CD4-positive, alpha-beta T cell treated with Interleukin-15 for 4 hours (primary cell): ENCODE measurements around the gene SBK1.

Experiments
- DNase-seq: peaks from one replicate; pipeline ENCODE4 v3.0.0-alpha.2; 2020; ENCODE audit warnings: low spot score

The SBK1 gene

DNA sequence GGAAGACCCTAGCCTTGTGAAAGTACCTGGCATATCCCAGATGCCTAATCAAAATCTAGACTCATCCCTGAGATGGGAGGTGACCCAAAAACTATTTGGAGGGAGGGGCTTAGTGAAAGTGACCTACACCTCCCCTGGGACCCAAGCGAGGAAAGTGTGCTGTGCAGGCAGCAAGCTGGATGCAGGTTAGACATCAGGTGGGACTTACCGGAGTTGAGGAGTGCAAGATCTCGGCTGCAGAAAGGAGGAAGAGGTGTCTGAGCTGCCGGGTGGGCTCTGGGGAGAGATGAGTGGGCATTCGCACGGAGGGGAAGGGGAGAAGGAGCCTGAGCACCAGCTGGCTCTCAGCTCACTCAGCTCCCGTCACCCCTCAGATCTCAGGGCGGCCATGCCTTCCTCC lies 10.3 kb upstream of the SBK1 start:
- DNase-seq, result no peak

DNA sequence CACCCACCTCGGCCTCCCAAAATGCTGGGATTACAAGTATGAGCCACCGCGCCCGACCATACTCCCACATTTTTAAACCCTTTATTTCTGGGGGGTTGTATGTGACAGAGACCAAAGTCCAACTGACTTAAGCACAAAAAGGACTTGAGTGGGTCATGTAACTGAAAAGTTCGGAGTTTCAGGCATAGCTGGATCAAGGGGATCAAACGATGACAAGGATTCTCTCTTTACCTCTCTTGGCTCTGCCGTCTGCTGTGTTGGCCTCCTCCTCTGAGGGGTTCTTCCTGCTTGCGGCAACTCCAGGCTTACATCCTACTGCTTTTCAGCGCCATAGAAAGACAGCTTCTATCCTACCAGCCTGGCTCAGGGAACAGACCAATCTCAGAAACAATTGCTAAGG lies 9.2 kb upstream of the SBK1 start:
- DNase-seq, result no peak

DNA sequence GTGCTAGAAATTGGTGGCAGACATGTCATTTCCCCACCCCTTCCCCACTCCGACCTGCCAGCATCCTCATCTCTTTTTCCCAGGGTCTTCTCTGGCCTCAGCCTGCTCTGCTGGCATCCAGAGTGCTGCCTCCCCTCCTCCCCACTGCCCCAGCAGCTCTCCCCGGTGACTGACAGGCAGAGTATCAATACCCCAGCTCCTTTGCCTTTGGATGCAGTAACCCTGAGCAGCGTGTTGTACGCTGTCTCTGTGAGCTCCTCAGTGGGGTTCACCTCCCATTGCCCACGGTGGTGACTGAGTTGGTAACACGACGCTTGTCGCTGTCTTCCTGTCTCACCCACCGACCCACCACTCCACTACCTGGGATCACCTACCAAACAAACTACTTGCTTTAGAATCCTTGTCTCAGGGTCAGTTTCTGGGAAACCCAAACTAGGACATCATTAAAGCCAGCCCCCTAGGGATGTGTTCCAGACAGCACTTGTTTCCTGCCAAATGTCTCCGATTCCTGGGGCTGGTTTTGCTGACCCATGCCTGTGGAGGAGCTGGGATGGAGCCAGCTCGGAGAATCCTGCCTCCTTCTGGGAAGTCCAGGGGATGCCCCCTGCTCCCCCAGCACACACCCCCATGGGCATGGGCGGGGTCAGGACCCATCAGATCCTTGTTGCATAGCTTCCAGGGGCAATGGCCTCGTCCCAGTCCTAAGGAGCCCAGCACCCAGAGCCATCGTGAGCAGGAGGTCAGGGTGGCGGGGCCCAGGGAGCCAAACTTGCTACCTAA lies 8.3 kb upstream of the SBK1 start:
- no peak for DNase-seq

DNA sequence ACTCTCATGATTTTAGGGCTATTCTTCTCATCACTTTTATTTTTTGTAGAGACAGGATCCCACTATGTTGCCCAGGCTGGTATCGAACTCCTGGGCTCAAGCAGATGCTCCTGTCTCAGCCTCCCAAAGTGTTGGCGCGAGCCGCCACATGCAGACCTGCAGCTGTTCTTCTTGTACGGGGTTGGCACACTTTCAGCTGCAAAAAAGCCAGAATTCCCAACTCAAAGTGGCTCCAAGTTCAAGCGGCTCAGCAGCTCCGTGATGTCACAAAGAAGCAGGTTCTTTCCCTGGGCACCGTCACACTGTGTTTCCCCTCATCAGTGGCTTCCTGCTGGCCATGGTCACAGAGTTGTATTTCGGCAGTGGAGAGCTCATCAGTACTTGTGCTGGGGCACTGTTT lies 6.7 kb upstream of the SBK1 start:
- DNase-seq, result no peak

DNA sequence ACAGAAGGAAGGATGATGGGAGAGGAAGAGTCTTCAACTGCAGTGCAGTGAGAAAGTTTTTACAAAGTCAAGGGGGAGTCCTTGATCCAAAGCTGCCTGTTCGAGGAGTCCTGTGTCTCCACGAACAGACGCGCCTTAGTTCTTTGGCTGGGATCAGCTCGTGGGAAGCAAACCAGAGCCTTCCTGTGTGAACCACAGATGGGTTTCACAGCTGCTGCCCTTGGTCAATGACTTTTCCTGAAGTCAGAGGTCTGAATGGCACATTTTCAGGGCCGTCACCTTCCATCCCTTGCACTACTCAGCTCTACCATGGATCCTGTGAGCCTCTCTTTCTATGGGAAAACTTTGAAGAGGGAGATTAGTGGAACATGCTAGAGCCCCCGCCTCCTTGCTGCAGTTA lies 4.2 kb upstream of the SBK1 start:
- DNase-seq, result no peak

DNA sequence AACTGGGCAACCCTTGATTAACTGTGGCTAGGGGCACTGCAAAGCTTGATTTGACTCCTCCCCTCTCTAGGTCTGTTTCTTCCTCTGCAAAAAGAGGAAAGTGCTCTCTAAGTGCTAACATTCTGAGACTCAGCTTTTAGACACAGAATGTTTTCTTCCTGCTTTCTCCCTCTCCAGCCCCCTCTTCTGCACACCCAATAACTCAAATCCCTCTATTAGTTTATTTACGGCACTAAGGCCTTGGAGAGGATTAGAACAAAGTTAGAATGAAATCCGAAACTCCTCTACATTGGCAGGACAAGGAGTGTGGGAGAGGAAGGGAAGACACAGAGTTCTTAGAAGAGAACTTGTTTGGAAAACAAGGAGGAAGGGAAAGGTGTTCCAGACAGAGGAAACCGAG lies 3.3 kb upstream of the SBK1 start:
- DNase-seq, result no peak

DNA sequence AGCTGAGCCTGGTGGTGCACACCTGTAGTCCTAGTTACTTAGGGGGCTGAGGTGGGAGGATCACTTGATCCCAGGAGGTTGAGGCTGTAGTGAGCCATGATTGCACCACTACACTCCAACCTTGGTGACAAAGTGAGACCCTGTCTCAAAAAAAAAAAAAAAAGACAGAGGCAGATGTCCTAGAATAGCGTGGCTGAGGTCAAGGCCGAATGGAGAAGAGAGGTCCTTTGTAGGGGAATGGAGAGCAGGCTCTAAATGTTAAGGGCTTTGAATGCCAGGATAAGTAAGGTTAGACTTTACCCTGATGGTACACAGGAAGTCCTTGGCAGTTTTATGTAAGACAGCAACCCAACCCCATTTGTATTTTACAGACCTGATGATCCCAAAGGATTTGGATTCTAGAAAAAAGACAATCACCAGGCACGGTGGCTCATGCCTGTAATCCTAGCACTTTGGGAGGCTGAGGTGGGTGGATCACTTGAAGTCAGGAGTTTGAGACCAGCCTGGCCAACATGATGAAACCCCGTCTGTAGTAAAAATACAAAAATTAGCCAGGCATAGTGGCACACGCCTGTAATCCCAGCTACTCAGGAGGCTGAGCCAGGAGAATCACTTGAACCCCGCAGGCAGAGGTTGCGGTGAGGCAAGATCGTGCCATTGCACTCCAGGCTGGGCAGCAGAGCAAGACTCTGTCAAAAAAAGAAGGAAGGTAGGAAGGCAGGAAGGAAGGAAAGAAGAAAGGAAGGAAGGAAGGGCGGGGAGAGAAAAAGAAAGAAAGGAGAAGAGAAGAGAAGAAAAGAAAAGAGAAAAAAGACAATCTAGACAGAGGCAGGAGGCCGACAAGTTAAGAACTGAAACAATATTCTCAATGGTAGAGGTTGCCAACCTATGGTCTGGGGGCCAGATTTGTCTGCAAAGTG lies 2.1 kb upstream of the SBK1 start:
- no peak for DNase-seq

DNA sequence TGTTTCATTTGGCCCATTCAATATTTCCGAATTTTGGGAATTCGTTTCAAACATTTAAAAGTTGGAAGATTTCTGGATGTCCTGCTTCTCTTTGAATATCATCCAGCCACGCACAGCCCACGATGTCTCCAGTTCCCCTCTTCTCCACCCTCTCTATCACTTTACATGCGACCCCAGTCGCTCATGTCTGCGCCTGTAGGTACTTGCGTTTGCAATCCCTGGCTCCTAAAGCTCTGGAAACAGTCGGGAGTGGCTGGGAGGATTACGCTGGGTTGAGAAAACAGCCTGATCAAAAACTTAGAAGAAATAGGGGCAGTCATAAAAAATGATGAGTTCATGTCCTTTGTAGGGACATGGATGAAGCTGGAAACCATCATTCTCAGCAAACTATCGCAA lies 1.5 kb upstream of the SBK1 start:
- no peak for DNase-seq

DNA sequence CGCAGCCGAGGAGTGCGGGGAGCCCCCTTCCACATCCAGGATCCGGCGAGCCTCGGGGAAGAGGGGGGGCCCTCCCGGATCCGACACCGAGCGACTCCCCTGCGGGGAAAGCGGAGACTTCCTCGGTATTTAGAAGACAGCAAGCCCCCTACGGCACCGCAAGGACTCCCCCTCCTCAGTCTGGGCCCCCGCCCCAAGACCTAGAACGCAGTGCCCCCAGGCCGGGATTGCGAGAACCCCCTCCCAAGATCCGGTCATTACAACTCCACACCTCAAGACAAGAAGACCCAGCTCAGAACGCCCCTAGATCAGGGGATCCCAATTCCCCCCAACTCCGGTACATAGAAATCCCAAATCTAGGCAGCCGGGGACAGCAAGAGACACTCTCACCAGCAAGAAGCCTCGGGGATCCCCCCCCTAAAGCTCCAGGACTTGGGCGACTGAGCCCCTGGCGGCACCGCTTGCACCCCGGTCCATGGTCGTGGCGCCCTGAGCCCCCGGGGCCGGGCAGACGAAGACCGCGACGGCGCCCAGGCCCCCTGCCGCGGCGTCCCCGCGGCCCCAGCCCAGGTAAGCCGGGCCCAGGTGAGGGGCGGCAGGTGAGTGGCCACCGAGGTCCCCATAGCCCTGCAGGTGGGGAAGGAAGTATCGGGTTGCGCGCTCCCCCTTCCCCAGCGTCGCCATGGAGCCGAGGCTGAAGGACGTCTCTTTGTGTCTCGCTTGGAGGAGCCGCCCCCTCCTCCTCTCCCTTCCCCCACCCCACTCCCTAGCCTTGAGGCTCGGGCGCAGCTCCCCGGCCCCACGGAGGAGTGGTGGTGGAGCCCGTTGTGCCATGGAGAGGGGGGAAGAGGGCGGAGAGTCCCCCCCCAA lies 641 bp downstream of the SBK1 start:
- no peak for DNase-seq

DNA sequence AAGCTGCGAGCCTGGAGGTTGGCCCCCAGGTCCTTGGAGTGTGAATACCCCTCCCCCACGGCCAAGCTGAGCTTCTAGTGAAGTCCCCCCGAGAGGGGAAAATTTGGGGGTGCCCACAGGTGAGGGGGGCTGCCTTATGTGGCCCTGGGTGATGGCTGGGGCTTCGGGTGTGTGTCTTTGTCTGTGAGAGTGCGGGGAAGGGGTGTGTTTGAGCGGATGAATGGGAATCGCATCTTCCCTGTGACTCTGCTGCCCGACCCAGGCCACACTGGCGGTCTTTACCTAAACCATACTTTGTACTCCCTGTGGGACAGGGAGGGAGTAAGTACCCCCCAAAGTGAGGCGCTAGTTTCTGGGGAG lies 1.3 kb downstream of the SBK1 start:
- DNase-seq, result no peak

DNA sequence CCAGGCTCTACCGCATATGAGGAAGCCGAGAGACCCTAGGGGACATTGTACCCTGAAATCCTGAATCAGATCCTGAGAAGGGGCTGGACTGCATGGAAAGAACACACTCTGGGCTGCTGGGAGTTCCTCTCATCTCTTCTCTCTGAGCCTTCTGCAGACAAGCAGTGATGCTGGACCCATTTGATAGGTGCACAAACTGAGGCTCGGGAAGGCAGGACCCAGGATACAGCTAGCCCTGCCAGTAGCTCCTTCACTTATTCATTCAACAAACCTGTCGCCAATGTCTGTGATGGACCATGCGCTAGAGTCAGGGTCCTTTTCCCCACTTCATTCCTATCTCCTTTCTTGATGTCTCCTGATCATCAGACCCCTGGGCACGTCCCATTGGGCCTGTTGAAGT lies 1.9 kb downstream of the SBK1 start:
- DNase-seq, result no peak

DNA sequence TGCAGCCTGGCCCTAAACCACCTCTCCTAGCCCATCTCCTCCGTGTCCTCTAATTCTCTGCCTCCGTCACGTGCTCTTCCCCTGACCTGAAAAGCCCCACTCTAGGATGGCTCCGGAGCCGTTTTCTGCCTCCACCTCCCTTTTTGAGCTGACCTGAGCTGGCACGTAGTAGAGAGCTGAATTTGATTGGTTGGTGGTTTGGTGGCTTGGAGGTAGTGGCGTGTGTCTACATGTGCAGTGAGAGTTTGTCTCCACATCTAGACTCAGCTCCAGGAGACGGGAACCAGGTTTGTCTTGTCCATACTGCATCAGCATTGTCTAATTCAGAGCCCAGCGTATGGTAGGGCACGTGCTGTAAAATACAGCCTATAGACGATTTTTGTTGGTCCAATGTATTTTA lies 3.0 kb downstream of the SBK1 start:
- DNase-seq, result no peak

DNA sequence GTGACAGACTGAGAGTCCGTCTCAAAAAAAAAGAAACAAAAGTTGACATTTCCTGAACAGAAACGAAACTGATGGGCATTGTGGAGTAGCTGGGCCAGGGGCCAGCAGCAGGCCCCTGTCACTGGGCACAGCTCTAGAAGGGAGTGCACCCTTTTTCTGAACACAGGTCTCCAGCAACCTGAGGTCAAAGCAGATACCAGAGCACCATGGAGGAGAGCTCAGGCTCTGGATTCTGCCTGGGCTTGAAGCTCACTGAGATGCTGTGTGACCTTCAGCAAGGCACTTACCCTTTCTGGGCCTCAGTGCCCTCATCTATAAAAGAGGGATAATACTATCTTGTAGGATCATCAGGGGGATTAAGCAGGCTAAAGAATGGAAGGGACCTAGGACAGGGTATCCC lies 5.0 kb downstream of the SBK1 start:
- no peak for DNase-seq

DNA sequence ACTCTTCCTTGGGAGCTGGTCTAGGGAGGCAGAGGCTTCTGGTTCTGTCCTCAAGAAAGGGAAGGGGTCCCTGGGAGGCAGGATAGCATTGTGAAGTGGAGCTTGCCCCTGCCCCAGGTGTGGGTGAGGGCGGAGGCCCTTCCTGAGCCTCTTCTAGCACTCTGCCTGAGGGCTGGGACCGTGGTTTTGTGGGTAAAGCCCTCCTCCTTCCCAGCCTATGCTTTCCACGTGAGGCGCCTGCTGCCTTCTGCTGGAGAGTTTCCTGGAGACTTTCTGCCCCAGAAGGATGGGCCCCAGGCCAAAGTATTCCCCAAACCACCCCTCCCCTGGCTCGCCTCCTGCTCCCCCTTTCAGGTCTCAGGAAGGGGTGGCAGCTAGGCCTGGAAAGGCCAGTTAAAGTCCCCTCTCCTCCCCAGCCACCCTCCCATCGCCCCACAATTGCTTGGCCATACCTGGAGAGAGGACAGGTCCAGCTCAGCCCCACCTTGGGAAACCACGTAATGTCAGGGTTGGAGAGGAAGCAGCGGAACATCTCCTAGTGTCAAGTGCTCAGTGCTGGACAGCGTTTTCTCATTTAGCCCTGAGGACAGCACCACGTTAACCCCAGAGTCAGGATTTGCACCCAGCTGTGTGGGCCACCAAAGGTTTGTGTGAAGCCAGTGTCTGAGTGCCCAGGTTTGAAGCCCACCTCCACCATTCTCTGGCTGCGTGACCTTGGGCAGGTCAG lies 5.6 kb downstream of the SBK1 start:
- no peak for DNase-seq

DNA sequence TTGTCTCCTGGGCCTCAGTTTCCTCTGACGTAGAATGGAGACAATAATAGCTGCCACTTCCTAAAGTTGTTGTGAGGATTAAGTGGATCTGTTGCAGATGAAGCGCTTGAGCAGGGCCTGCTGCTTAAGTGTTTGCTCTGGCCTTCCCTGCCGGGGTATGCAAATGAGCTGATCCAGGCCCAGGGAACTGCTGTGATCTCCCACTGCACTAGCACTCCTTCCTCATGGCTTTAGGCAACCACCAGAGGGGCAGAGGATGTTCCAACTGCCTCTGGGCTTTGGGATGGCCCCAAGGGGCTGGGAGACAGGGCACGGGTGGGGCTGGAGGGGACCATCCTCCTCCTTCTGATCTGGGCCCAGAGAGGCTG lies 6.2 kb downstream of the SBK1 start:
- no peak for DNase-seq

DNA sequence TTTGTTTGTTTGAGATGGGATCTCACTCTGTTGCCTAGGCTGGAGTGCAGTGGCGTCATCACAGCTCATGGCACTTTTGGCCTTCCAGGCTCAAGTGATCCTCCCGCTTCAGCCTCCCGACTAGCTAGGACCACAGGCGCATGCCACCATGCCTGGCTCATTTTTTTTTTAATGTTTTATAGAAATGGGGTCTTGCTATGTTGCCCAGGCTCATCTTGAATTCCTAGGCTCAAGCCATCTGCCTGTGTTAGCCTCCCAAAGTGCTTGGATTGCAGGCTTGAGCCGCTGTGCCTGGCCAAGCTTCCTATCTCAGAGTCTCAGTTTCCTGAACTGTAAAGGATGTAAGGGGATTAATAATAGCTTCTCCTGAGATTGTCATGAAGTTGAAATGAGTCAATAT lies 8.0 kb downstream of the SBK1 start:
- no peak for DNase-seq

DNA sequence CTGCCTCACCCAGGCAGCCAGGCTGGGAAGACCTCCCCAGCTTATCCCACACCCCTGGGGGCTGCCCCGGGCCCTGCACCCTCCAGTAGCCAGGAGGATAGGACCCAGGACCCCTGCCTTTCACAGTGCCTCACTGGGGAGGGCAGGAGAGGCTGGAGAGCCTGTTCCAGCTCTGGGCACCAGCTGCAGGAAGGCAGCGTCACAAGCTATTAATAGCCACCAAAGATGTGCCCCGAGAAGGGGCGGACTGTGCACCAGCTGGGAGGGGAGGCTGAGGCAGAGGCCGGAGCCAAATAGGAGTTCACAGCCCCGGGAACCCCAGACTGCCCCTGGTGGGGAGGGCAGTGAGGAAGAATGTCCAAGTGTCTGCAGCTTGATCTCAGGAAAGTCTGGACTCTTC lies 8.8 kb downstream of the SBK1 start:
- DNase-seq, result no peak

DNA sequence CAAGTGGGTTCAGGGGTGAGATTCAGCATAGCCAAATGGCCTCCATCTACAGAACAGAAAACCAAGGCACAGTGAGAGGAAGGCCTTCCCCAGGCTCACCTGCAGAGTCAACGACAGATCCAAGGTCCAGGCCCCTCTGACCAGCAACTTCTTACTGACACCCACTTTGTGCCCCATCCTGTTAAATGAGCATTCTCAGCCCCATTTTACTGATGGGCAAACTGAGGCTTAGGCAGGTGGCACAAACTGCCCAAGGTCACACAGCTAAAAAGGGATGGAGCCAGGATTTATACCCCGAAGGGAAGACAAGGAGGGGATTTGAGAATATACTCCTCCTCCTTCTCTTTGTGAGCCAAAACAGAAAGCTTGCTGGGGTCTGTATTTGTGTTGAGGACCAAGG lies 9.3 kb downstream of the SBK1 start:
- DNase-seq, result no peak

DNA sequence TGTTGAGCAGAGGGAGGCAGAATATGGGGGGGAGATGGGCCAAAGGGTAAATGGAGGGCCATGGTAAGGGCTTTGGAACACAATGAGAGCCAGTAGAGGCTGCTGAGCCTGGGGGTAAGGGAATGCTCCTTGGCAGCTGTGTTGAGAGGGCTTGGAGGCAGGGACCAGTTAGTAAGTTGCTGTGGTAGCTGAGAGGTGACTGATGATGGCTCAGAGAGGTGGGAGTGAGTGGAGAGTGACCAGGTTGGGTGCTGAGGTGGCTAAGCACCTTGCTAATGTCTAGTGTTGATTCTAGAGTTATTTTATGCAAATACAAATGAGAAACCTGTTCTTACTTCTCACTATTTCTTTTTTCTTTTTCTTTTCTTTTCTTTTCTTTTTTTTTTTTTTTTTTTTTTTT lies 10.8 kb downstream of the SBK1 start:
- DNase-seq, result no peak

DNA sequence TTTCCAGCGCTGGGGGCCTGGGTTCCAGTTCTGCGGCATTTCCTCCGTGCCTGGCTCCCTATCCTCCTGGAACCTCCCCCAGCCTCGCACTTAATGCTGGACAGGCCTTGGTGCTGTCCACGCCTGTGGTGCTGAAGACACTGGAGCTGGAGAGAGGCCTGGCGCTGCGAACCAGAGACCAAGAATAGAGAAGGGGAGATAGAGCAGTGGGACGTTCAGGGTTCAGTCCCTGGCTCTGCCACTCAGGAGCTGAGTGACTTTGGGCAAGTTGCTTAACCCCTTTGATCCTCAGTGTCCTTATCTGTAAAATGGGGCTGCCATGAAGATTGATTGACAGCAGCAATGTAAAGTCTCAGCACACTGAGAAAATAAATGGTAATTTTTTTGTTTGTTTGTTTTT lies 11.9 kb downstream of the SBK1 start:
- DNase-seq, result no peak

DNA sequence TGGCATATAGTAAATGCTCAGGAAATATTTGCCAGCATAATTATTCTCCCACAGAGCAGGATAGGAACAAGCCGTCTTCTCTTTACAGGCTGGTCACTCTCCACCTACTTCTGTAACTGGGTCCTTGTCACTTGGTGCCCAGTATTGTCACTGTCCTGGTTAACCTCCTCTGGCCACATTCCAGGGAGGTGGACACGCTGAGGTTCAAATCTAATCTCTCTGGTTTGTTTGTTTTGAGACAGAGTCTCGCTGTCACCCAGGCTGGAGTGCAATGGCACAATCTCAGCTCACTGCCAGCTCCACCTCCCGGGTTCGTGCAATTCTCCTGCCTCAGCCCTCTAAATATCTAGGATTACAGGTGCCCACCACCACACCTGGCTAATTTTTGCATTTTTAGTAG lies 15.6 kb downstream of the SBK1 start:
- no peak for DNase-seq
